Measurements from ENCODE around the gene LGALS1.
A peak's percentile ranks its signal among the peaks of the same experiment; 100 is the strongest.
"Not testable (repeated sequence)": the region's sequence is repeated elsewhere in the genome, so short reads cannot be mapped to it uniquely, and the experiment has no call there.

The LGALS1 gene

DNA sequence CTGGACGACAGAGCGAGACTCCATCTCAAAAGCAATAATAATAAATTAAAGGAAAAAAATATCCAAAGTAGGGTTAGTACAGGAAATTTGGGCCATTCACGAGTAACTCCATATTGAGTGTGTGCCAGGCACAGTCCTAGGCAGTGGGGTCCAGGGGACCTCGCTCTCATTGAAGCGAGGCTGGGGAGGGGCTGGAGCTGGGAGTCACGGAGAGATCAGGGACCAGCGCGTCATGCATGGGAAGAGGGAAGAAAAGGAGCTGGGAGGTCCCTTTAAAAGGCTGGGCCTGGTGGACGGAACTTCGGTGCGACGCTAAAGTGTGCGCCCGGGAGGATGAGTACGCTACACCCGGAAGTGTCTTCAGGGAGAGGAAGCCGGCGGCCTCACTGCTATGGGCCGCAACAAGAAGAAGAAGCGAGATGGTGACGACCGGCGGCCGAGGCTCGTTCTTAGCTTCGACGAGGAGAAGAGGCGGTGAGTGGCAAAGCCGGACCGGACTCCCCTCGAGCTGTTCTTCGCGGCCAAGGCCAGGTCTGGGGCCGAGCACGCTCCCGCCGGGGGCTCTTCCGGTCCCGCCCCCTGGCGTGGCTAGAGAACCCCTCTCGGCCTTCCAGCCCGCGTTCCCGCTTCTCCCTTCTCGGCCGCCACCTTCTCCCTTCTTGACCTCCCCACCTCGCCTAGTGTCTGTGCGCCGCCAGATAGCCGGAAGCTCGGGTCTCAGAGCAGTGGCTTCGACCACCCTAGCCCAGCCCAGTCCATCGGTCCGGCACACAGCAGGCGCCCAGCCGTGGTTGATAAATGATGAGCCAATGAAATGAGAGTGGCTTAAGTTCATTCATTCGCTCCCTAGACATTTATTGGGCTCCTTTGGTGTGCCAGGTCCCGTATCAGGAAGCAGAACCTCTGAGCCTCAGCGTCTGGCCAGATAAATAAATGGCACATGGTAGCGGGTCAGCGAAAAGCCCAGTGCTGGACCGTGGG lies 10.9 kb downstream of the LGALS1 start, which contains the start of gene NOL12:
TSS of gene NOL12 (plus strand) at position 342 of the 981 bp plus-strand sequence. CDS start at position 392, 50 bp downstream.
- peak; percentile 59 to 76 (median 68) for DNase-seq (ENCODE audit: low read depth in 2 of 3, low spot score in 1 of 3)

DNA sequence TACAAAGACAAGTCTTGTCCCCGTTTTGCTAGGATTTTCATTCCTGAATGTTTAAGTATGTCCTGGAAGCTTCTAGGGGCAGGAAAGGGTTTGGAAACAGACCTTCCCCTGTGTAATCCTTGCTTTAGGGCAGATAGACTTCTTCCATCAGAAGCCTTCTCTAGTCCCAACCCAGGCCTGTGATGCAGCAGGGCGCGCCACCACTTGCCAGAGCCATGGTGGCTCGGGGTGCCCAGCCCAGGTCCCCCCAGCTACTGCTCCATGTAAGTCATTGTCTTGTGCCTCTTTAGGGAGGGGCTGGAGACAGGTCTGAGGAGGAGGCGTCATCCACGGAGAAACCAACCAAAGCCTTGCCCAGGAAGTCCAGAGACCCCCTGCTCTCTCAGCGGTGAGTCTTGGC lies 15.0 kb downstream of the LGALS1 start:
- DNase-seq (ENCODE audit: low read depth in 2 of 3, low spot score in 1 of 3): no peak

DNA sequence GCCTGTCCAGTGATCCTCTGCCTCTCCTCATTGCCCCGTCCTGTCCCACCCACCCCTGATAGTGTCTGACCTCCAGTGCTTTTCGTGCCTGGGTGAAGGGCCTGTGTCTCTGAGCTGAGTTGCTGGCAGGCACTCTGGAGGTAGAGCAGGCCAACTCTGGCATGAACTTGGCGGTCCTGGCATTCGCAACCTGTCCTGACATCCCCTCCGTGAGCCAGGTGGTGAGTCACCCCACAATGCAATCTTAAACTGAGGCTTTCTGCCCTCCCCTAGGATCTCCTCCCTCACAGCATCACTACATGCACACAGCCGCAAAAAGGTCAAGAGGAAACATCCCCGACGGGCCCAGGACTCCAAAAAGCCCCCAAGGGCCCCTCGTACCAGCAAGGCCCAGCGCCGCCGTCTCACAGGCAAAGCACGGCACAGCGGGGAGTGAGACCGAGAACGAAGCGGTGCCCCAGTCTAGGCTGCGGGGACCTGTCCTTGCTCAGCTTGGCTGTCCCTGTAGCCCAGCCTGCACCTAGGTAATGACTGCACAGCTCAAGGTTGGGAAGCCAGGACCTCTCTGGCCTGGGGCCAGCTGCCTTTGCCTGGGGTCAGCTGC lies 15.6 kb downstream of the LGALS1 start:
- no peak for DNase-seq (ENCODE audit: low read depth in 2 of 3, low spot score in 1 of 3)

DNA sequence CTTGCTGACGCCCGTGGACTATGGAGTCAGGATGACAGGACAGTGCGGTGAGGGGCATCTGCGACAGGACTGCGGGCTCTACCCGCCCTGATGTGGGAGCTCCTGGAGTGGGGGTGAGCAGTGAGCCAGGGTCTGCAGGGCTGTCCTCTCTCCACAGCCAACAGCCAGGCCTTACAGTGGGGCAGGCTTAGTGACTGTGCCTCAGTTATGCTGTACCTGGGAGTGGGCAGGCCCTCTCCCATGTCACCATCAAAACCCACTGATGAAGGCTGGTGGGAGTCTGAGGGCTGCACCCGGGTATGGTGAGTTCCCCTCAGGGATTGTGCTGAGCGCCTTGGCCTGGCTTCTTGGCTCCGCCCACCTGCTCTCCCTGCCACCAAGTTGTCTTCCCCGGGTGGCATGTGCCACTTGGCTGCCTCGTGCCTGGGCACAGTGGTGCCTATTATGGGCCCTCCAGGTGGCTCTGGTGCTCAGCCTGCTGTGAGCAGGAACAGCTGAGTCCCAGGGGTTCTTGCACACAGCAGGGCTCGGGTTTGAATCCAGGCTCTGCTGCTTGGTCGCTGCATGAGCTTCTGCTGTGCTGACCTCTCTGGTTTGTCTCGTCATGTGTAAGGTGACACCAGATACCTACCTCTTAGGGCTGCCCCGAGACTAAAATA lies 17.3 kb downstream of the LGALS1 start:
- no peak for DNase-seq (ENCODE audit: low read depth in 2 of 3, low spot score in 1 of 3)

GRCh38 chr22:37694131-37694530 lies 18.7 kb downstream of the LGALS1 start:
- DNase-seq (ENCODE audit: low read depth in 2 of 3, low spot score in 1 of 3): not testable (repeated sequence)

DNA sequence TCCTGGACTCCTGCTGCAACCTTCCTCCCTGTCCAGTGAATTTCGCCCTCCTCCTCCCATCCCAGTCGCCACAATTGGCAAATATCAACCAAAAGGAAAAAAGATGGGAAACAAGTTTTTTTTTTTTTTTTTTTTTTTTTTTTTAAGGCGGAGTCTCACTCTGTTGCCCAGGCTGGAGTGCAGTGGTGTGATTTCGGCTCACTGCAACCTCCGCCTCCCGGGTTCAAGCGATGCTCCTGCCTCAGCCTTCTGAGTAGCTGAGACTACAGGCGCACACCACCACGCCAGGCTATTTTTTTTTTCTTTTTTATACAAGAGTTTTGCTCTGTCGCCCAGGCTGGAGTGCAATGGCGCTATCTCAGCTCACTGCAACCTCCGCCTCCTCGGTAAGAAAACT lies 20.8 kb downstream of the LGALS1 start:
- DNase-seq (ENCODE audit: low read depth in 2 of 3, low spot score in 1 of 3): not testable (repeated sequence)

DNA sequence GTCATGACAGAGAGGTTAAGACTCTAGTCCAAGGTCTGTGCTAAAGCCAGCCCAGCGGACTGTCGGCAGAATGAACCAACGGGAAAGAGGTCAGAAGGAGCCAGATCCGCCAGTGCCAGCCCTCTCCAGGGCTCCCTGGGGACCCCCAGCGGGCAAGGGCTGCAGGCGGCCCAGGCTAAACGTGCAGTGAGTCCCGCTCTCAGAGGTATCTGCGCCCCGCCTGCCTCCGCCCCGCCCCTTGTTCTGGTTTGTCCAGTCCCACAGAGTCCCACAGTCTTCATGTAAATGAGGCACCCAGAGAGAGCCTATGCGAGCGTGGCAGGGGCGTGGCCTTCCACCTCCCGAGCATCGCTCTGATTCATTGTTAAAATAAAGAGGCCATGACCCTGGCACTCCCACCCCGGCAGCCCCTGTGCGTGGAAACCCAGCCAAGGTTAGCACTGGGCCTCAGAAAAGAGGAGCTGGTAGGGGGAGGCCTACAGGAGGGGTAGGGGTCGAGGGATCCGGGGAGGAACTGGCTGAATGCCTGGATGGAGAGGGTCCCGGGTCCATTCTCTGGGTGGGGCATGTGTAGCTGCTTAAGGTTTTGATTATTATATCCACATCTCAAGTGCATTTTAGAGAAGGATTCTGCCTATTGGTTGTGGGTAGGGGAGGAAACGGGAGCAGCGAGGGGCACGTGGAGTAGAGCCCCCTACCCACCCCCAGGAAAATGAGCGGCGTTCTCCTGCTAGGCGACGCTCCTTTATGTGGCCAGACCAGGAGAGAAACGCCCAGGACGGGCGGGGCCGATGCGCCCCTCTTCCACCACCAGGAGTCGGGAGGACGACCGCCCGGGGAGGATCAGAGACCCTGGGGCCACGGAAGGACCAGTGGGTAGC lies 21.5 kb downstream of the LGALS1 start, which contains the start of gene TRIOBP:
TSS of gene TRIOBP (plus strand) at position 392 of the 881 bp plus-strand sequence. CDS start 4,318 bp downstream, outside the sequence.
- DNase-seq (ENCODE audit: low read depth in 2 of 3, low spot score in 1 of 3): peak; percentile 82 to 85 (median 84)

DNA sequence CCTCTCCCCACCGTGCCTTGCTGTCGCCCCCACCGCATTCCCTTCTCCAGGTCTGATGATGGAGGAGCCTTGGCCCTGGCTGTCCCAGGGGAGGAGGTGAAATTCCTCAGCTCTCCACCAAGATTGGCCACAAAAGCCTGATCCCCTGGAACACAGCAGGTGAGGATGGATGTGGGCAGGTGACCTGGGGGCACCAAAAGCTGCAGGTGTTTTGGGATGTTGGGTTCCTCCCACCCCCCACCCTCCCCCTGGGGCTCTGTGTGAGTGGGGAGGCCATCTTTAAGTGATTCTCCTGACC lies 22.1 kb downstream of the LGALS1 start:
- no peak for DNase-seq (ENCODE audit: low read depth in 2 of 3, low spot score in 1 of 3)

- no peak for DNase-seq (ENCODE audit: low read depth in 2 of 3, low spot score in 1 of 3)
Measured at GRCh38 chr22:37701141-37701786, 25.8 kb downstream of the LGALS1 start.

- no peak for DNase-seq (ENCODE audit: low read depth in 2 of 3, low spot score in 1 of 3)
Measured at GRCh38 chr22:37703906-37704305, 28.5 kb downstream of the LGALS1 start.

- no peak for DNase-seq (ENCODE audit: low read depth in 2 of 3, low spot score in 1 of 3)
Measured at GRCh38 chr22:37704645-37705044, 29.2 kb downstream of the LGALS1 start.

DNA sequence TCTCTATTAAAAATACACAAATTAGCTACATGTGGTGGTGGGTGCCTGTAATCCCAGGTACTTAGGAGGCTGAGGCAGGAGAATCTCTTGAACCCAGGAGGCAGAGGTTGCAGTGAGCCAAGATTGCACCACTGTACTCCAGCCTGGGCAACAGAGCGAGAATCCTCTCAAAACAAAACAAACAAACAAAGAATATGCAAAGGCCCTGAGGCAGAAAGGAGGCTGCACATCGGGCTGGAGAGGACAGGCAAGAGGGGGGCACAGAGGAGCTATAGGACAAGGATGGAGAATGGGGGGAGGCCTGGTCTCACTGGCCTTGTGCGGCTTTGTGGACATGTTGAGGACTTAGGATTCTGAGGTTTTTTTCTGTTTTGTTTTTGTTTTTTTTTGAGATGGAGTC lies 29.8 kb downstream of the LGALS1 start:
- no peak for DNase-seq (ENCODE audit: low read depth in 2 of 3, low spot score in 1 of 3)

GRCh38 chr22:37708580-37709444 lies 33.4 kb downstream of the LGALS1 start:
- no peak for DNase-seq (ENCODE audit: low read depth in 2 of 3, low spot score in 1 of 3)

DNA sequence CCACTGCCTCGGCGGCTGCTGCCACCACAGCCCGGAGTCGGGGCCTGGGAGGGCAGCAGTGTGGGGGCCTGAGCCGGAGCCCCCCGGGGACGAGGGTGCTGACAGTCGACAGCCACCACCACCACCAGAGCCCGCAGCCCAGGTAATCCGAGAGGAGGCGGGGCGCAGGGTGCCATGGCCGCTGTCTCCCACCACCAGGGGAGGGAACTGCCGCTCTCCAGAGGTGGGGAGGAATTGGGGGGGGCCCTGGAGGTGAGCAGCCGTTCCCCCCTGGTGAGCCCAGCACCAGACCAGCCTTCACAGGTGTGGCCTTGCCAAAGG lies 34.0 kb downstream of the LGALS1 start:
- no peak for DNase-seq (ENCODE audit: low read depth in 2 of 3, low spot score in 1 of 3)

- no peak for DNase-seq (ENCODE audit: low read depth in 2 of 3, low spot score in 1 of 3)
Measured at GRCh38 chr22:37710675-37711074, 35.2 kb downstream of the LGALS1 start.

DNA sequence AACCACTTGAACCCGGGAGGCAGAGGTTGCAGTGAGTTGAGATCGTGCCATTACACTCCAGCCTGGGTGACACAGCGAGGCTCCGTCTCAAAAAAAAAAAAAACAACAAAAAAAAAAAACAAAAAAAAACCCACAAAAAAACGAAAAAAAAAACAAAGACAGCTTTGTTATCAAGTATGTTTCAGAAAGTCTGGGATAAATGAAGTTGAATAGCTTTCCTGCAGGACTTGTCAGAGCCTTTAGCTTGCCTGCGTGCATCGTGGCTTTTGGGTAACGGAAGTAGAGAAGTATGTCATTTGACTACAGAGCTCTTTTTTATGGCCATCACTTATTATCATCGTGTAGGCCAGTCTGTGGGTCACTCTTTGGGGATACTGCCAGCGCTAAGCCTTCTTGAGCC lies 36.1 kb downstream of the LGALS1 start:
- DNase-seq (ENCODE audit: low read depth in 2 of 3, low spot score in 1 of 3): no peak

- no peak for DNase-seq (ENCODE audit: low read depth in 2 of 3, low spot score in 1 of 3)
Measured at GRCh38 chr22:37713761-37714160, 38.3 kb downstream of the LGALS1 start.

- no peak for DNase-seq (ENCODE audit: low read depth in 2 of 3, low spot score in 1 of 3)
Measured at GRCh38 chr22:37714634-37715033, 39.2 kb downstream of the LGALS1 start.

GRCh38 chr22:37715760-37716159 lies 40.3 kb downstream of the LGALS1 start:
- no peak for DNase-seq (ENCODE audit: low read depth in 2 of 3, low spot score in 1 of 3)

- DNase-seq (ENCODE audit: low read depth in 2 of 3, low spot score in 1 of 3): no peak
Measured at GRCh38 chr22:37716708-37717107, 41.3 kb downstream of the LGALS1 start.
